PFSK-1 (cell line): ENCODE data around the gene TBC1D7.

Experiments used
- REST ChIP-seq, 2 experiments: IDR thresholded peaks; 2 replicates each; pipeline versions ENCODE4 v1.6.1 to v1.8.0; 2011 to 2012; ENCODE audit warnings: low read depth in 2 of 2, low read length in 2 of 2, control low read depth in 1 of 2, inconsistent platforms in 1 of 2, mild to moderate bottlenecking in 1 of 2, moderate library complexity in 1 of 2; ENCODE audit not compliant: insufficient read depth in 1 of 2
- TAF1 ChIP-seq: IDR thresholded peaks from 2 replicates; pipeline ENCODE4 v1.6.1; 2012; ENCODE audit warnings: low read length, control low read depth, borderline replicate concordance; ENCODE audit not compliant: insufficient read depth

GRCh38 chr6:13268913-13269518 lies 59.3 kb downstream of the TBC1D7 start:
- TF ChIP-seq TAF1 (no peak), REST (IDR thresholded peaks at IDR 0.05; ENCODE audit: insufficient read depth in 1 of 2, low read depth in 2 of 2, low read length in 2 of 2) (no peak)
